GM12873 (cell line): ENCODE measurements around the gene MICAL2.

Experiments used
- TF ChIP-seq, protein P1 (sequence below): IDR thresholded peaks from 2 replicates; pipeline ENCODE4 v1.5.1; 2012; ENCODE audit warnings: low read depth, mild to moderate bottlenecking, moderate library complexity, low read length, control low read depth; ENCODE audit not compliant: insufficient read depth; ENCODE audit errors: missing control alignments

MICAL2 gene

DNA sequence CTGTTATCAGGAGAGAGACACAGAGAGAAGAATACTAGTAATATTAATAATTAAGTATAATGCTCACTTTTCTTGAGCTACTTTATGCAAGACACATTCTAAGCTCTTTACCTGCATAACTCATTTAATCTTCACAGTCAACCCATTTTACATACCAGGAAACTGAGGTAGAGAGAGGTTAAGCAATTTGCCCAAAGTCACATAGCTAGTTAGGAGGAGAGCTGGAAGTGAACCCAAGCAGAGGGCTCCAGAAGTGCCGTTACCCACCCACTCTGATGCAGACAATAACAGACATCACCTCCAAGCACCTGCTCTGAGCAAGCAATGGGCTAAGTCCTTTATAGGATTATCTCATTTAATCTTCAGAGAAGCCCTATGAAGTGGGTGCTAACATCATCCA is 24.8 kb downstream of the MICAL2 start:
- TF ChIP-seq, protein P1, sequence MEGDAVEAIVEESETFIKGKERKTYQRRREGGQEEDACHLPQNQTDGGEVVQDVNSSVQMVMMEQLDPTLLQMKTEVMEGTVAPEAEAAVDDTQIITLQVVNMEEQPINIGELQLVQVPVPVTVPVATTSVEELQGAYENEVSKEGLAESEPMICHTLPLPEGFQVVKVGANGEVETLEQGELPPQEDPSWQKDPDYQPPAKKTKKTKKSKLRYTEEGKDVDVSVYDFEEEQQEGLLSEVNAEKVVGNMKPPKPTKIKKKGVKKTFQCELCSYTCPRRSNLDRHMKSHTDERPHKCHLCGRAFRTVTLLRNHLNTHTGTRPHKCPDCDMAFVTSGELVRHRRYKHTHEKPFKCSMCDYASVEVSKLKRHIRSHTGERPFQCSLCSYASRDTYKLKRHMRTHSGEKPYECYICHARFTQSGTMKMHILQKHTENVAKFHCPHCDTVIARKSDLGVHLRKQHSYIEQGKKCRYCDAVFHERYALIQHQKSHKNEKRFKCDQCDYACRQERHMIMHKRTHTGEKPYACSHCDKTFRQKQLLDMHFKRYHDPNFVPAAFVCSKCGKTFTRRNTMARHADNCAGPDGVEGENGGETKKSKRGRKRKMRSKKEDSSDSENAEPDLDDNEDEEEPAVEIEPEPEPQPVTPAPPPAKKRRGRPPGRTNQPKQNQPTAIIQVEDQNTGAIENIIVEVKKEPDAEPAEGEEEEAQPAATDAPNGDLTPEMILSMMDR: no peak

GRCh38 chr11:12137005-12137690 is 26.8 kb downstream of the MICAL2 start:
- TF ChIP-seq, protein P1: no peak

DNA sequence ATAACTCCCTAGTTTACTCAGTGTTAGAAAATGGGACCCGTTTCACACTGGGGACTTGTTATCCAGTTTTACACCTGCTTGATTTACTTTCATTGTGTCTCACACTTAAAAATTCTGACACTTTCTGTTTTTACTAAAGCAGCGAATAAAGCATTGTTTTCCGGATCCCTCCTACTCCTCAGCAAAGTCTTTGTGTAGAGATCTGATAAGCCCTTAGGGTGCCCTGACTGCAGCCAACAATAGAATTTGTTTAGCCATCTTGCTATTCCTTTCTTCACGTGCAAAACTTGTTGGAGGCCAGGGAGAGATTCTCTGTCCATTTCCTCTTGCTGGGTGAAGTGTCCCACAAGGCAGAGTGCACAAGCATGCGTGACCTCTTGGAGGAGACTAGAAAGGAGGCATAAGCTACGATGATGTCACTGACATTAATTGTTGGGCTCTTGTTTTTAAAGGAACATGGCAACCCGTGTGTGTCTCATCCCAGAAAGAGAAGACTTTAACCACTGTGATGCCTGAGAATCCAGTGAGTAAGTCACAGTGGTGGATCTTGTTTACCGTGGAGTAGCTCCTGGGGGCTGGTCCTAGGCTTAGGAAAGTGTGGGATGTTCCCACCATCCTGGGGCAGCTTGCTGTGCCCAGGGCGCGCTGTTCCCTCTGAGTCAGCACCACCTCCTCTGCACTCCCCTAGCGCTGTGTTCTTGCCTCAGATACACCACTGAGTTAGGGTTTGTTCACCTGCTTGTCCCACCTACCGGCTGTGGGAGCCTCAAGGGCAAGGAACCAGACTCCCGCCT is 27.7 kb downstream of the MICAL2 start:
- TF ChIP-seq, protein P1: no peak

GRCh38 chr11:12139144-12139881 is 28.9 kb downstream of the MICAL2 start:
- TF ChIP-seq, protein P1: no peak

- TF ChIP-seq, protein P1: no peak
Measured at GRCh38 chr11:12140186-12140793, 29.9 kb downstream of the MICAL2 start.

GRCh38 chr11:12141283-12141682 is 30.9 kb downstream of the MICAL2 start:
- TF ChIP-seq, protein P1: no peak

DNA sequence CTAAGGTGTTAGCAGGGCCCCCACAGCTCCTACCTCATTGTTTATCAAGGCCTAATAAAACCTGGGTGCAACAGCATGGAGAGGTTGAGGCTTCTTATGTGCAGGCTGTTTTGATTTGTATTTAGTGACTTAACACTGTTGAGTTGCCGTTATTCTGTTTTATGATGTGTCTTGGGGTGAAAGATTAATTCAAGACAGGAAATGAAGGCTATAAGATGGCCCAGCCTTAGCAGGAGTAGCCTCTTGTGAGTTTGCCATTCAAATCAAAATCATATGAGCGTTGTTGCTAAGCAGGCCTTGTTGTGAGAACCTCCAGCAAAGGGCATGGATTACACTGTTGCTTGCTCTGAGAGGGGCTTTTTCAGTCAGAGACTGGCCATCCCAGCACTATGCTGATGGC is 31.8 kb downstream of the MICAL2 start:
- TF ChIP-seq, protein P1: no peak
